ENCODE results near the gene FAXC. TPM values are rescaled to one million over a fixed set of nuclear protein-coding genes. Genes with fewer than 3 reads are reported as not detected.

Gene FAXC
- total RNA-seq, 2 experiments from 2014 or later: not detected

- H3K4me1 Mint-ChIP-seq (ENCODE audit: low read depth): no peaks in the 10 kb centered on the region
- intact Hi-C loops (cut with DNase I, micrococcal nuclease): no loop called here
- CTCF ChIA-PET: interaction anchor here (0.9 kb wide), 1 partner anchor 15 kb away, joined by 3 read pairs; no protein-coding TSS in a partner anchor
- H3K4me3 ChIP-seq (ENCODE audit: low read length): no peak overlapping the region
- no peak for DNase-seq
- no peak for ATAC-seq (ENCODE audit: poor library complexity)
- peaks cover 9% of the 10 kb centered on the region for H3K36me3 Mint-ChIP-seq (ENCODE audit: low read depth)
- H3K27ac Mint-ChIP-seq: no peak overlapping the region
- POLR2A ChIA-PET: no interaction called here
- no peak overlapping the region for H3K27ac ChIP-seq (ENCODE audit: low read depth in 1 of 2, low read length in 2 of 2)
- no peaks in the 10 kb centered on the region for H3K27me3 Mint-ChIP-seq
- no peaks in the 10 kb centered on the region for H3K36me3 ChIP-seq (ENCODE audit: insufficient read depth, low read length)
- no peaks in the 10 kb centered on the region for H3K4me1 ChIP-seq (ENCODE audit: insufficient read depth, low read length)
- H3K9me3 ChIP-seq (ENCODE audit: control insufficient read depth in 1 of 2, insufficient read depth in 1 of 2, low read length in 2 of 2): no peaks in the 10 kb centered on the region
- H3K9me3 Mint-ChIP-seq: no peaks in the 10 kb centered on the region
- TF ChIP-seq, protein P1, sequence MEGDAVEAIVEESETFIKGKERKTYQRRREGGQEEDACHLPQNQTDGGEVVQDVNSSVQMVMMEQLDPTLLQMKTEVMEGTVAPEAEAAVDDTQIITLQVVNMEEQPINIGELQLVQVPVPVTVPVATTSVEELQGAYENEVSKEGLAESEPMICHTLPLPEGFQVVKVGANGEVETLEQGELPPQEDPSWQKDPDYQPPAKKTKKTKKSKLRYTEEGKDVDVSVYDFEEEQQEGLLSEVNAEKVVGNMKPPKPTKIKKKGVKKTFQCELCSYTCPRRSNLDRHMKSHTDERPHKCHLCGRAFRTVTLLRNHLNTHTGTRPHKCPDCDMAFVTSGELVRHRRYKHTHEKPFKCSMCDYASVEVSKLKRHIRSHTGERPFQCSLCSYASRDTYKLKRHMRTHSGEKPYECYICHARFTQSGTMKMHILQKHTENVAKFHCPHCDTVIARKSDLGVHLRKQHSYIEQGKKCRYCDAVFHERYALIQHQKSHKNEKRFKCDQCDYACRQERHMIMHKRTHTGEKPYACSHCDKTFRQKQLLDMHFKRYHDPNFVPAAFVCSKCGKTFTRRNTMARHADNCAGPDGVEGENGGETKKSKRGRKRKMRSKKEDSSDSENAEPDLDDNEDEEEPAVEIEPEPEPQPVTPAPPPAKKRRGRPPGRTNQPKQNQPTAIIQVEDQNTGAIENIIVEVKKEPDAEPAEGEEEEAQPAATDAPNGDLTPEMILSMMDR (IDR thresholded peaks at IDR 0.05): no peak
- H3K4me3 Mint-ChIP-seq: no peak overlapping the region
- H3K27me3 ChIP-seq (ENCODE audit: control insufficient read depth in 1 of 2, insufficient read depth in 2 of 2, low read length in 2 of 2): no peaks in the 10 kb centered on the region
Observed at GRCh38 chr6:99378636-99379035, 29.2 kb upstream of the FAXC start.

DNA sequence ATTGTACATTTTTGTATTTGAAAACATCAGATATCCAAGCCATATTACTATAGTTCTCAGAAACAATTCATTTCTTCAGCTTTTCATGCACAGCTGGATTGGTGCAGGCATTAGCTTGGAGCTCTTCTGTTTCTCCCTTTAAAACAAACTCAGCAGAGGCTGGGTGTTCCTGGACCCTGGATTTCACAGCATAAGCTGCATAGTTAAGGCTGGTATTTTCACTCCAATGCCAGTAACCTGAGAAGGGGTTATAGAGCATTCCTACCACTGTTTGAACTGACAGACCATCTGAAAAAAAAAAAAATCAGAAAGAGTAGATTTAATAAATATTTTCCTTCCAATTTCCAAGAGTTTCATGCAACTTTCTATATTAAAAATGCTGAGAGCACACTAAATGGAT is 20.1 kb upstream of the FAXC start:
- POLR2A ChIA-PET: no interaction called here

GRCh38 chr6:99366852-99367251 is 17.4 kb upstream of the FAXC start:
- POLR2A ChIA-PET: no interaction called here
- DNase-seq: no peak
- H3K27ac Mint-ChIP-seq: no peak overlapping the region

More for the DNA sequence above, 20.1 kb upstream of the FAXC start:
- Histone ChIP-seq H3K4me1 (ENCODE audit: insufficient read depth, low read length) (no peaks in the 10 kb centered on the region), H3K9me3 (ENCODE audit: control insufficient read depth in 1 of 2, insufficient read depth in 1 of 2, low read length in 2 of 2) (no peaks in the 10 kb centered on the region), H3K27ac (ENCODE audit: low read depth in 1 of 2, low read length in 2 of 2) (no peak overlapping the region), H3K27me3 (ENCODE audit: control insufficient read depth in 1 of 2, insufficient read depth in 2 of 2, low read length in 2 of 2) (no peaks in the 10 kb centered on the region), H3K4me3 (ENCODE audit: low read length) (no peak overlapping the region), H3K36me3 (ENCODE audit: insufficient read depth, low read length) (no peaks in the 10 kb centered on the region)
- no peaks in the 10 kb centered on the region for H3K4me1 Mint-ChIP-seq (ENCODE audit: low read depth)
- TF ChIP-seq, protein P1 (IDR thresholded peaks at IDR 0.05): no peak
- H3K36me3 Mint-ChIP-seq (ENCODE audit: low read depth): peaks cover 32% of the 10 kb centered on the region
- H3K9me3 Mint-ChIP-seq: no peaks in the 10 kb centered on the region
- DNase-seq (no peak), ATAC-seq (ENCODE audit: poor library complexity) (no peak)
- H3K27me3 Mint-ChIP-seq: no peaks in the 10 kb centered on the region
- no peak overlapping the region for H3K4me3 Mint-ChIP-seq
- CTCF ChIA-PET: no interaction called here
- H3K27ac Mint-ChIP-seq: no peak overlapping the region
- intact Hi-C loops (cut with DNase I, micrococcal nuclease): no loop called here

More at GRCh38 chr6:99366852-99367251, 17.4 kb upstream of the FAXC start:
- H3K27me3 ChIP-seq (ENCODE audit: control insufficient read depth in 1 of 2, insufficient read depth in 2 of 2, low read length in 2 of 2): peaks cover 0 to 3% of the 10 kb centered on the region in 2 experiments
- intact Hi-C loops (cut with DNase I, micrococcal nuclease): no loop called here
- Mint-ChIP-seq H3K4me1 (ENCODE audit: low read depth) (no peaks in the 10 kb centered on the region), H3K9me3 (no peaks in the 10 kb centered on the region), H3K4me3 (no peak overlapping the region), H3K27me3 (peaks cover under 1% of the 10 kb centered on the region), H3K36me3 (ENCODE audit: low read depth) (peaks cover 22% of the 10 kb centered on the region)
- H3K36me3 ChIP-seq (ENCODE audit: insufficient read depth, low read length): no peaks in the 10 kb centered on the region
- H3K4me3 ChIP-seq (ENCODE audit: low read length): no peak overlapping the region
- no peaks in the 10 kb centered on the region for H3K9me3 ChIP-seq (ENCODE audit: control insufficient read depth in 1 of 2, insufficient read depth in 1 of 2, low read length in 2 of 2)
- H3K27ac ChIP-seq (ENCODE audit: low read depth in 1 of 2, low read length in 2 of 2): no peak overlapping the region
- CTCF ChIA-PET: no interaction called here
- ATAC-seq (ENCODE audit: poor library complexity): no peak
- no peaks in the 10 kb centered on the region for H3K4me1 ChIP-seq (ENCODE audit: insufficient read depth, low read length)
- TF ChIP-seq, protein P1 (IDR thresholded peaks at IDR 0.05): no peak
